Duodenal mucosa (tissue), 2 donors: Measurements from ENCODE around the gene HSBP1L1.

Source experiments
- H3K27ac ChIP-seq: one replicate; pipeline ENCODE4 v1.7.0; 2013; ENCODE audit warnings: low read depth, low read length
- H3K27me3 ChIP-seq, 2 donors: one replicate each; pipeline ENCODE4 v1.7.0; 2013; ENCODE audit warnings: low read length in 2 of 2, control low read depth in 1 of 2; ENCODE audit not compliant: insufficient read depth in 2 of 2, control insufficient read depth in 1 of 2
- H3K36me3 ChIP-seq, 2 donors: one replicate each; pipeline ENCODE4 v1.7.0; 2013; ENCODE audit warnings: low read length in 2 of 2, control low read depth in 1 of 2; ENCODE audit not compliant: insufficient read depth in 2 of 2, control insufficient read depth in 1 of 2
- H3K4me1 ChIP-seq, 2 donors: one replicate each; pipeline ENCODE4 v1.7.0; 2013; ENCODE audit warnings: low read length in 2 of 2, control low read depth in 1 of 2; ENCODE audit not compliant: insufficient read depth in 2 of 2, control insufficient read depth in 1 of 2
- H3K4me3 ChIP-seq, 2 donors: one replicate each; pipeline ENCODE4 v1.7.0; 2013; ENCODE audit warnings: low read length in 2 of 2, low read depth in 1 of 2
- H3K9ac ChIP-seq, 2 donors: one replicate each; pipeline ENCODE4 v1.7.0; 2013; ENCODE audit warnings: low read length in 2 of 2, low read depth in 1 of 2
- H3K9me3 ChIP-seq, 2 donors: one replicate each; pipeline ENCODE4 v1.7.0; 2013; ENCODE audit warnings: low read length in 2 of 2, control low read depth in 1 of 2; ENCODE audit not compliant: control insufficient read depth in 1 of 2

Gene HSBP1L1

DNA sequence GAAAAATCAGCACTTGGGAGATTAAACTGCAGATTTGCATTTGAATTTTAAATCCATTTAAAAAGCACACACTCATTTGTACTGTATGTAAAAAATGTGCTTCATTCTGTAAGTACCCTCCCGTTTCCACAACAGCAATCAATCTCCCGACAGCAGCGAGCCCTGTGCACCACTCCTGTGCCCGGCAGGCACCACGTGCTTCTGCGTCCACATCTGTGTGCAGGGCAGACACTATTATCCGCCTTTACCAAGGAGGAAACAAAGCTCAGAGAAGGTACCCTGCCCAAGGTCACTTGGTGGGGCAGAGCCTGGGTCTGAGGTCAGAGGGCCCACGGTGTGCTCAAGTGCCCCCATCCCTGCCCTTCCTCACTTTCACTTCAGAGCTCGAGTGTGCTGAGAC lies 7.5 kb downstream of the HSBP1L1 start:
- Histone ChIP-seq H3K9me3 (no peaks in the 10 kb centered on the region), H3K27me3 (no peaks in the 10 kb centered on the region), H3K27ac (no peak overlapping the region), H3K4me1 (no peaks in the 10 kb centered on the region), H3K9ac (no peak overlapping the region), H3K4me3 (no peak overlapping the region), H3K36me3 (peaks cover 28 to 61% of the 10 kb centered on the region in 2 donors)

DNA sequence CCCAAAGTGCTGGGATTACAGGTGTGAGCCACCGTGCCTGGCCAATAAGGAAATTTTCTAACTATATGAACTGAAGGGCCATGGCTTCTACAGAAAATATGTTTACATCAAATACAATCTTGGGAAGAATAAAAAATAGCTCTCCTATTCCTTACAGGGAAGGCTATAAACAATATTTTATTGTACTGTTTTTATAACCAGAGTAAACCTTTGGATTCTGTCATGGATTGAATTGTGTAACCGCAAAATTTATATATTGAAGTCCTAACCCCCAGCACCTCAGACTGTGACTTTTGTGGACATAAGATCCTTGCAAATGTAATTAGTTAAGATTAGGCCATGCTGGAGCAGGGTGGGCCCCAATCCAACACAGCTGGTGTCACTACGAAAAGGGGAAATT lies 8.3 kb downstream of the HSBP1L1 start:
- Histone ChIP-seq H3K9ac (no peak overlapping the region), H3K4me3 (no peak overlapping the region), H3K9me3 (no peaks in the 10 kb centered on the region), H3K27me3 (no peaks in the 10 kb centered on the region), H3K36me3 (peaks cover 28 to 60% of the 10 kb centered on the region in 2 donors), H3K4me1 (no peaks in the 10 kb centered on the region), H3K27ac (no peak overlapping the region)

DNA sequence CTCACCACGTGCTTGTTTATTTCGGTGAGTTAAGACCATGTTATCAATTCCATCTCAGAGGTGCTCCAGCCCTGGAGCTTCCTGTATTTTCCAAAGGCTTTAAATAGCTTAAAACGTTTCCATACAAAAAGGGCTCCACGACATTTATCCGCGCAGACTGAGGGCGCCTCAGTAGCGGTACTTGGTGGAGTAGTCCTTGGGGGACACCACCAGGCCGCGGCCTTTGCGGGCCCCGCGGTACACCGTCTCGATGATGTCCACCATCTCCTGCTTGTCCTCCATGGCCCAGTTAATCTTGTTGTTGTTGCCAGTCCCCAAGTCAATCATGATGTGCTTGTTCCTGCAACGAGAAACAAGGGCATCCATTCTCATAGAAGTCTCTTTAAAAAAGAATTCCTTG lies 9.1 kb downstream of the HSBP1L1 start:
- no peaks in the 10 kb centered on the region for H3K4me1 ChIP-seq

DNA sequence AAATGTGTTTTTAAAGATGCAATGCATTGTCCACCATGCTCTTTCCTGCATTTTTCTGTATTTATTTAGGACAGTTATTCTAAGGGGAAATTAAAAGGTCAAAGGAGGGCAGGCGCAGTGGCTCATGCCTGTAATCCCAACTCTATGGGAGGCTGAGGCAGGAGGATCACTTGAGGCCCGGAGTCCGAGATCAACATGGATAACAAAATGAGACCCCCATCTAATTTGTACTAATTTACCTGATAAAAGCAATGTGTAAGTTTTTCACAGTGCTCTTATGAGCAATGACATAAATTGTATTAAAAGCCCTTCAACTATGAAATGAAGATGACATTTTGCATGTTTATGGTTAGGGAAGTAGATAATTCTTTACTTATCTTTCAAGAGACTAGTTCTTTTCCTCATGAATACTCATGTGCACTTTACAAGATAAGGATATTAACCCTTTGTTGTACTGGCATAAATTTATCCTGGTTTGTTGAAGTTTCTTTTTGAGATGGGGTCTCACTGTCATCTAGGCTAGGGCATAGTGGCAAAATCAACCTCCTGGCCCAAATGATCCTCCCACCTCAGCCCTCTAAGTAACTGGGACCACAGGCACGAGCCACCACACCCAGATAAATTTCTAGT lies 9.7 kb downstream of the HSBP1L1 start:
- Histone ChIP-seq H3K9me3 (no peaks in the 10 kb centered on the region), H3K4me1 (no peaks in the 10 kb centered on the region), H3K36me3 (peaks cover 28 to 55% of the 10 kb centered on the region in 2 donors)

More for the DNA sequence above, 9.1 kb downstream of the HSBP1L1 start:
- Histone ChIP-seq H3K27ac (no peak overlapping the region), H3K36me3 (peaks cover 28 to 55% of the 10 kb centered on the region in 2 donors), H3K9me3 (no peaks in the 10 kb centered on the region), H3K9ac (no peak overlapping the region), H3K4me3 (no peak overlapping the region), H3K27me3 (no peaks in the 10 kb centered on the region)

DNA sequence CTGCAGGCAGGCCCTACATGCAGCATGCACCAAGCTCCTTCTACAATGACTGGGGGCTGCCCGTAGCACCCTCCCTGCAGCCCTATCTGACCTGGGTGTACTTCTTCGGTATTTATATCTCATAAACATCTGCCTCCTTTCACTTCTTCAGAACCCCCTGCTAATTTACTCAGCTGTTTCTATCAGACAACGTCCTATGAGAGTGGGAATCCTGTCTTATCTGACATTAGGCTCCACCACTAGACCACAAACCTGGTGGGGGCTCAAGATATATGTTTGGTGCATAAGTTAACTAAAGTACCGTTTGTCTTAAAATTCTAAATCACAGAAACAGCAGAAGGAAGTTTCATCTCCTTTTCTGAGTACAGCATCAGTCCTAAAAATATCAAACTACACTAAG lies 10.6 kb downstream of the HSBP1L1 start:
- H3K9ac ChIP-seq, result no peak overlapping the region
- H3K9me3 ChIP-seq, result no peaks in the 10 kb centered on the region
- no peaks in the 10 kb centered on the region for H3K4me1 ChIP-seq
- H3K4me3 ChIP-seq, result no peak overlapping the region
- H3K27me3 ChIP-seq, result no peaks in the 10 kb centered on the region
- peaks cover 21 to 57% of the 10 kb centered on the region in 2 donors for H3K36me3 ChIP-seq
- no peak overlapping the region for H3K27ac ChIP-seq

More for the DNA sequence above, 9.7 kb downstream of the HSBP1L1 start:
- H3K27me3 ChIP-seq, result no peaks in the 10 kb centered on the region
- no peak overlapping the region for H3K4me3 ChIP-seq
- no peak overlapping the region for H3K27ac ChIP-seq
- no peak overlapping the region for H3K9ac ChIP-seq

DNA sequence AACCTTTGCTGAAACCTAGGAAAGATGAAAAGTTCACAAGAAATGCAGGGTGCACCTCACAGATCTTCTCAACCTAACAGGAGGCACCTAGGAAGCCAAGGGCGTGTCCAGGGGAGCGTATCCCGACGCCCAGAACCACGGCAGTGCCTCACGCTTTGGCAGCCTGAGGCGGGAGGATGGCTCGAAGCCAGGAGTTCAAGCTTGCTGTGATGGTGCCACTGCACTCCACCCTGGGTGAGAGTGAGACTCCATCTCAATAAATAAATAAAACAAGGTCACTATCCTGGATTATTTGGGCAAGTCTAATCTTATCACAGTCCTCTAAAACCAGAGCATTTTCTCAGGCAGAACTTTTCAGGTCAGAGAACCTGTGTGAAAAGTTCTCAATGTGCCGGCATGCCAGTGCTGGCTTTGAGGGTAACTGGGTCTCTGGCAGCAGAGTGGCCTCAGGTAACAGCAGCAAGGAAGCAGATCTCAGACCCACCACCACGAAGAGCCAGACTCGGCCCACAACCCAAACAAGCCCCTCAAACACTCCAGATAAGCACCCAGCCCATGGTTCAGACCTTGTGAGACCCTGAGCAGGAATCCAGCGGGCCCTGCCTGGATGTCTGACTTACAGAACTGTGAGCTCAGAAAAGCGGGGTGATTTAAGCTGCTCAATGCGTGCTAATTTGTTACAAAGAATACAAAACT lies 11.7 kb downstream of the HSBP1L1 start:
- H3K27me3 ChIP-seq, result no peaks in the 10 kb centered on the region
- no peak overlapping the region for H3K27ac ChIP-seq
- no peaks in the 10 kb centered on the region for H3K4me1 ChIP-seq
- H3K9me3 ChIP-seq, result no peaks in the 10 kb centered on the region
- H3K36me3 ChIP-seq, result peaks cover 21 to 52% of the 10 kb centered on the region in 2 donors
- H3K4me3 ChIP-seq, result no peak overlapping the region
- no peak overlapping the region for H3K9ac ChIP-seq

DNA sequence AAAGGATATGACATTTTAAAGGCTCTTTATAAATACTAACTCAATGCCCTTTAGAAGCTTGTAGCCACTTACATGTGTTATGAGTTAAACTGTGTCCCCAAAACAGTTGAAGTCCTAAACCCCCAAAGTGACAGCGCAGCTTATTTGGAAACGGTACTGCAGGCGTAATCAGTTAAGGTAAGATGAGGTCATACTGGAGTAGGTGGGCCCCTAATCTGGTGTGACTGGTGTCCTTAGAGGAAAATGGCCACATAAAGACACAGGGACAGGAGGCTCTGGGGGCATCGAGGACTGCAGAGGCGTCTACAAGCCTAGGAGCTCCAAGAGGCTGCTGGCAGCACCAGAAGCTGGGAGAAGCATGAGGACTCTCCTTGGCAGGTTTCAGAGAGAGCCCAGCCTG lies 15.4 kb downstream of the HSBP1L1 start:
- H3K4me3 ChIP-seq, result no peak overlapping the region
- H3K9me3 ChIP-seq, result no peaks in the 10 kb centered on the region
- no peak overlapping the region for H3K9ac ChIP-seq
- H3K27ac ChIP-seq, result no peak overlapping the region
- H3K4me1 ChIP-seq, result peaks cover 0 to 13% of the 10 kb centered on the region in 2 donors
- H3K36me3 ChIP-seq, result peaks cover 0 to 30% of the 10 kb centered on the region in 2 donors
- no peaks in the 10 kb centered on the region for H3K27me3 ChIP-seq

DNA sequence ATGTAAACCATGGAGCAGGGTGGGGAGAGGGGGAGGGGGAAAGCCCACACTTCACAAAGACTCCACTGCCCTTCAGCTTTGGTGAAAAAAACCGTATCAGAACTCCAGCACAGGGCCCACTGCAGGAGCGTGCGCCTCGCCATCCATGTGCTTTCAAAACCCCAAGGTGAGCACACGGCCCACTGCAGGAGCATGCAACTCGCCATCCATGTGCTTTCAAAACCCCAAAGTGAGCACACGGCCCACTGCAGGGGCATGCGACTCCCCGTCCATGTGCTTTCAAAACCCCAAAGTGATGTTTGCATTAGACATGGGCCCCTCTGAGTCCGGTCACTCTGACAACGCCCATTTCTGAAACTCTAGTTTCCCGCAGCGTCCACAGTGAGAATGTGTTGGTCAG lies 16.1 kb downstream of the HSBP1L1 start:
- Histone ChIP-seq H3K27me3 (no peaks in the 10 kb centered on the region), H3K4me1 (peaks cover 0 to 13% of the 10 kb centered on the region in 2 donors), H3K27ac (no peak overlapping the region), H3K9me3 (no peaks in the 10 kb centered on the region), H3K4me3 (no peak overlapping the region), H3K36me3 (peaks cover 0 to 30% of the 10 kb centered on the region in 2 donors), H3K9ac (no peak overlapping the region)

DNA sequence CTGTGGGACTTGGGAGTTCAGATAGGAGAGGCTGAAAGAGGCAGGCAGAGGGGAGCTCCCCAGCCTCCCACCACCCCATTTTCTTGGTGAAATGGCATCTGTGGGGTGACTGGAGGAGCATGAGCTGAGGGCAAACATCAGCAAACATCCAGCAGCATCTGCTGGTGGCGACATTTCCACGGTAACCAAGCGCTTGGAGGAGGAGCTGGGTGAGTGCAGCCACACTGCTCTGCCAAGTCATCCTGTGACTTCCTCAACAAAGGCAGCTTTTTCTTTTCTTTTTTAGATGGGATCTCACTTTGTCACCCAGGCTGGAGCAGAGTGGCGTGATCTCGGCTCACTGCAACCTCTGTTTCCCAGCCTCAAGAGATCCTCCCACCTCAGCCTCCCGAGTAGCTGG lies 18.3 kb downstream of the HSBP1L1 start:
- H3K27ac ChIP-seq, result no peak overlapping the region
- peaks cover 0 to 23% of the 10 kb centered on the region in 2 donors for H3K36me3 ChIP-seq
- H3K4me1 ChIP-seq, result peaks cover 9 to 23% of the 10 kb centered on the region in 2 donors
- no peaks in the 10 kb centered on the region for H3K9me3 ChIP-seq
- no peak overlapping the region for H3K9ac ChIP-seq
- no peak overlapping the region for H3K4me3 ChIP-seq
- H3K27me3 ChIP-seq, result no peaks in the 10 kb centered on the region

DNA sequence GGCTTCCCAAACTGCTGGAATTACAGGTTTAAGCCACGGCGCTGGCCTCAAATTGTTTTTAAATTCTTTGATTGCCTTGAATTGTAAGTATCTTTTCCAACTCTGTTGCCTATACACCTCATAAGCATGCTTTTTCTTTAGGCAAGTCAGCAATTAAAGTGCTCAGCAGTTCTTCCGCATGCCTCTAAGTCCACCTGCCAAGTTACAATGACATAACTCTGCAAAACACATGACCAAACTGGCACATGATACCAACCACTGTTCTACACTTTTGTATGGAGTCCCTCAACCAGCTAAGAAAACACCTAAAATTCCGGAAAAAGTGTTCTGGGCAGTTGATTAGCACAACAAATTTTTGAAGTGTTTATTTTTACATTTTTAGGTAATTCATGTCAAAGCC lies 18.8 kb downstream of the HSBP1L1 start:
- Histone ChIP-seq H3K27ac (no peak overlapping the region), H3K27me3 (no peaks in the 10 kb centered on the region), H3K9ac (no peak overlapping the region), H3K4me1 (peaks cover 9 to 23% of the 10 kb centered on the region in 2 donors), H3K9me3 (no peaks in the 10 kb centered on the region), H3K36me3 (peaks cover 0 to 23% of the 10 kb centered on the region in 2 donors), H3K4me3 (no peak overlapping the region)
